Nephron (organoid): ENCODE data around the gene FN3K.
A peak's percentile ranks its signal among the peaks of the same experiment; 100 is the strongest.

Experiments used
- H3K27ac Mint-ChIP-seq, 3 experiments: 2 replicates each; pipeline ENCODE4 v1.8.0; 2020; ENCODE audit warnings: mixed read lengths in 3 of 3, mild to moderate bottlenecking in 2 of 3, moderate library complexity in 1 of 3
- H3K27me3 Mint-ChIP-seq: 2 replicates; pipeline ENCODE4 v1.8.0; 2021; ENCODE audit warnings: low read depth, mild to moderate bottlenecking, moderate library complexity, mixed read lengths
- H3K36me3 Mint-ChIP-seq: 2 replicates; pipeline ENCODE4 v1.8.0; 2020; ENCODE audit warnings: low read depth, mixed read lengths
- H3K4me1 Mint-ChIP-seq: 2 replicates; pipeline ENCODE4 v1.8.0; 2020; ENCODE audit warnings: mixed read lengths
- H3K4me3 Mint-ChIP-seq, 3 experiments: 2 replicates each; pipeline ENCODE4 v1.8.0; 2020; ENCODE audit warnings: mild to moderate bottlenecking in 3 of 3, mixed read lengths in 3 of 3, moderate library complexity in 2 of 3
- H3K9me3 Mint-ChIP-seq: 2 replicates; pipeline ENCODE4 v1.8.0; 2020; ENCODE audit warnings: mixed read lengths
- CTCF ChIP-seq, 3 experiments: fragments of 200-600 bp; sonication (generic); IDR thresholded peaks; one replicate each; pipeline ENCODE4 v1.5.0; 2021; ENCODE audit warnings: antibody characterized with exemption in 3 of 3; ENCODE audit not compliant: unreplicated experiment in 3 of 3

The FN3K gene

GRCh38 chr17:82716203-82717010 is 19.0 kb upstream of the FN3K start, which contains the start of gene FN3KRP:
TSS of gene FN3KRP (plus strand) at chr17:82716706. CDS start at chr17:82716756, 50 bp downstream.
- peaks cover 10% of the 10 kb centered on the region for H3K27me3 Mint-ChIP-seq
- TF ChIP-seq CTCF (IDR thresholded peaks at IDR 0.05; ENCODE audit: unreplicated experiment in 3 of 3), result no peak
- H3K9me3 Mint-ChIP-seq, result no peaks in the 10 kb centered on the region
- H3K4me3 Mint-ChIP-seq, result peak within 1 kb of the TSS; percentile 95 to 96 (median 96)
- H3K27ac Mint-ChIP-seq, result peak within 1 kb of the TSS in 1 of 3 experiments; percentile 69
- peaks cover 14% of the 10 kb centered on the region for H3K36me3 Mint-ChIP-seq
- H3K4me1 Mint-ChIP-seq, result peaks cover 23% of the 10 kb centered on the region

- no peak for TF ChIP-seq CTCF (IDR thresholded peaks at IDR 0.05; ENCODE audit: unreplicated experiment in 3 of 3)
- peak overlapping the region; percentile 66 to 96 (median 96) for H3K4me3 Mint-ChIP-seq
- H3K36me3 Mint-ChIP-seq, result peaks cover 30% of the 10 kb centered on the region
- no peak overlapping the region for H3K27ac Mint-ChIP-seq
- peaks cover 3% of the 10 kb centered on the region for H3K27me3 Mint-ChIP-seq
- no peaks in the 10 kb centered on the region for H3K9me3 Mint-ChIP-seq
- H3K4me1 Mint-ChIP-seq, result peaks cover 16% of the 10 kb centered on the region
Measured at GRCh38 chr17:82718986-82719685, 16.3 kb upstream of the FN3K start.

GRCh38 chr17:82720204-82720603 is 15.2 kb upstream of the FN3K start:
- peaks cover 3% of the 10 kb centered on the region for H3K27me3 Mint-ChIP-seq
- H3K4me1 Mint-ChIP-seq, result peaks cover 16% of the 10 kb centered on the region
- no peaks in the 10 kb centered on the region for H3K9me3 Mint-ChIP-seq
- H3K27ac Mint-ChIP-seq, result no peak overlapping the region
- peaks cover 30% of the 10 kb centered on the region for H3K36me3 Mint-ChIP-seq
- no peak overlapping the region for H3K4me3 Mint-ChIP-seq
- no peak for TF ChIP-seq CTCF (IDR thresholded peaks at IDR 0.05; ENCODE audit: unreplicated experiment in 3 of 3)

GRCh38 chr17:82722341-82723013 is 12.9 kb upstream of the FN3K start:
- Mint-ChIP-seq H3K4me3 (no peak overlapping the region), H3K27ac (no peak overlapping the region), H3K9me3 (no peaks in the 10 kb centered on the region), H3K4me1 (peaks cover 11% of the 10 kb centered on the region), H3K27me3 (no peaks in the 10 kb centered on the region), H3K36me3 (peaks cover 46% of the 10 kb centered on the region)
- TF ChIP-seq CTCF (IDR thresholded peaks at IDR 0.05; ENCODE audit: unreplicated experiment in 3 of 3), result no peak

GRCh38 chr17:82723169-82723807 is 12.1 kb upstream of the FN3K start:
- Mint-ChIP-seq H3K9me3 (no peaks in the 10 kb centered on the region), H3K27me3 (no peaks in the 10 kb centered on the region), H3K4me1 (peaks cover 4% of the 10 kb centered on the region), H3K4me3 (peak overlapping the region in 1 of 3 experiments; percentile 21), H3K27ac (no peak overlapping the region), H3K36me3 (peaks cover 48% of the 10 kb centered on the region)
- TF ChIP-seq CTCF (IDR thresholded peaks at IDR 0.05; ENCODE audit: unreplicated experiment in 3 of 3), result no peak
